GM12892 (cell line): ENCODE data around the gene HEMK1.

ENCODE experiments used
- POLR2A ChIP-seq: IDR thresholded peaks from 2 replicates; pipeline ENCODE4 v1.6.1; 2011; ENCODE audit warnings: low read depth, low read length, control low read depth
- POLR2AphosphoS5 ChIP-seq: IDR thresholded peaks from 2 replicates; pipeline ENCODE4 v1.6.1; 2011; ENCODE audit warnings: low read depth, low read length, control low read depth
- TAF1 ChIP-seq: IDR thresholded peaks from 2 replicates; pipeline ENCODE4 v1.6.1; 2011; ENCODE audit warnings: low read depth, mild to moderate bottlenecking, control low read depth, low read length, borderline replicate concordance

GRCh38 chr3:50531201-50531600 lies 38.1 kb upstream of the HEMK1 start:
- TF ChIP-seq POLR2A (no peak), POLR2AphosphoS5 (no peak), TAF1 (no peak)
